Tibial artery (tissue), 4 donors: ENCODE measurements around the gene MDK.

Experiments
- DNase-seq, 2 donors: peaks; one replicate each; pipeline ENCODE4 v3.0.0-alpha.2; 2019
- H3K27ac ChIP-seq, 2 donors: fragments of 200-600 bp; sonication (generic) in 1 of 2; 1 replicate in 1 of 2; 2 replicates in 1 of 2; pipeline ENCODE4 v1.5.1; 2018 to 2019; ENCODE audit warnings: mild to moderate bottlenecking in 1 of 2
- H3K27me3 ChIP-seq, 2 donors: fragments of 200-600 bp; sonication (generic) in 1 of 2; one replicate each; pipeline versions ENCODE4 v1.5.1 to v1.6.0; 2016 to 2019
- H3K36me3 ChIP-seq, 3 donors: fragments of 200-600 bp; sonication (generic) in 2 of 3; one replicate each; pipeline ENCODE4 v1.5.1; 2016 to 2019; ENCODE audit warnings: mild to moderate bottlenecking in 2 of 3
- H3K4me1 ChIP-seq, 4 donors: fragments of 200-600 bp; sonication (generic) in 2 of 4; 1 replicate in 3 of 4; 2 replicates in 1 of 4; pipeline ENCODE4 v1.5.1; 2016 to 2019
- H3K4me3 ChIP-seq, 2 donors: fragments of 200-600 bp; sonication (generic) in 1 of 2; 1 replicate in 1 of 2; 2 replicates in 1 of 2; pipeline ENCODE4 v1.5.1; 2018 to 2019; ENCODE audit warnings: mild to moderate bottlenecking in 2 of 2
- H3K9me3 ChIP-seq, 3 donors: fragments of 200-600 bp; sonication (generic) in 1 of 3; one replicate each; pipeline ENCODE4 v1.5.1; 2016 to 2019
- CTCF ChIP-seq, 2 experiments: fragments of 200-600 bp in 1 of 2; fragments of 450-650 bp in 1 of 2; IDR thresholded peaks; one replicate each; pipeline ENCODE4 v1.5.1; 2017 to 2019; ENCODE audit warnings: antibody characterized with exemption in 2 of 2, mild to moderate bottlenecking in 1 of 2, moderate library complexity in 1 of 2
- intact Hi-C: fragments of 100-400 bp; cut with DNase I; formaldehyde crosslinking; loops from one replicate; pipeline ENCODE4 v1.15.0; 2023; ENCODE audit warnings: low total_unique reads

MDK gene

GRCh38 chr11:46345131-46345597, 36.3 kb upstream of the MDK start:
- H3K9me3 ChIP-seq: no peaks in the 10 kb centered on the region
- H3K36me3 ChIP-seq: no peaks in the 10 kb centered on the region
- DNase-seq: peak in 1 of 2 donors; percentile 51
- TF ChIP-seq CTCF (IDR thresholded peaks at IDR 0.05): no peak
- no peaks in the 10 kb centered on the region for H3K27me3 ChIP-seq
- intact Hi-C loops: no loop called here
- H3K4me1 ChIP-seq: peaks cover 0 to 32% (median 16%) of the 10 kb centered on the region in 4 donors
- H3K4me3 ChIP-seq: peak overlapping the region; percentile 90 to 95
- H3K27ac ChIP-seq: no peak overlapping the region

- H3K4me3 ChIP-seq: peak overlapping the region; percentile 90 to 95
- no peak for TF ChIP-seq CTCF (IDR thresholded peaks at IDR 0.05)
- H3K36me3 ChIP-seq: no peaks in the 10 kb centered on the region
- no peaks in the 10 kb centered on the region for H3K9me3 ChIP-seq
- intact Hi-C loops: no loop called here
- H3K27ac ChIP-seq: no peak overlapping the region
- peaks cover 0 to 40% (median 16%) of the 10 kb centered on the region in 4 donors for H3K4me1 ChIP-seq
- no peak for DNase-seq
- H3K27me3 ChIP-seq: no peaks in the 10 kb centered on the region
These were observed 35.5 kb upstream of the MDK start for GRCh38 chr11:46345881-46346484.

- intact Hi-C loops: no loop called here
- H3K4me3 ChIP-seq: peak within 1 kb of the TSS; percentile 90 to 95
- peak; percentile 74 to 92 for DNase-seq
- peak; percentile 66 to 99 for TF ChIP-seq CTCF (IDR thresholded peaks at IDR 0.05)
- H3K36me3 ChIP-seq: no peaks in the 10 kb centered on the region
- H3K4me1 ChIP-seq: peaks cover 0 to 50% (median 19%) of the 10 kb centered on the region in 4 donors
- no peaks in the 10 kb centered on the region for H3K9me3 ChIP-seq
- no peaks in the 10 kb centered on the region for H3K27me3 ChIP-seq
- H3K27ac ChIP-seq: peak within 1 kb of the TSS; percentile 56 to 66
These were observed 34.4 kb upstream of the MDK start, which contains the start of gene DGKZ for GRCh38 chr11:46346886-46347636. Gene DGKZ (plus strand): TSS chr11:46347463. CDS start chr11:46347660, 197 bp downstream.

GRCh38 chr11:46347637-46348311, 33.7 kb upstream of the MDK start:
- TF ChIP-seq CTCF (IDR thresholded peaks at IDR 0.05): no peak
- Histone ChIP-seq H3K27me3 (no peaks in the 10 kb centered on the region), H3K4me1 (peaks cover 0 to 57% (median 22%) of the 10 kb centered on the region in 4 donors), H3K27ac (peak overlapping the region; percentile 56 to 66), H3K4me3 (peak overlapping the region; percentile 90 to 95), H3K36me3 (no peaks in the 10 kb centered on the region), H3K9me3 (no peaks in the 10 kb centered on the region)
- intact Hi-C loops: no loop called here
- peak in 1 of 2 donors; percentile 74 for DNase-seq

- DNase-seq: no peak
- H3K36me3 ChIP-seq: no peaks in the 10 kb centered on the region
- no peaks in the 10 kb centered on the region for H3K27me3 ChIP-seq
- peak overlapping the region in 1 of 2 donors; percentile 95 for H3K4me3 ChIP-seq
- H3K27ac ChIP-seq: no peak overlapping the region
- intact Hi-C loops: no loop called here
- no peak for TF ChIP-seq CTCF (IDR thresholded peaks at IDR 0.05)
- peaks cover 0 to 58% (median 22%) of the 10 kb centered on the region in 4 donors for H3K4me1 ChIP-seq
- no peaks in the 10 kb centered on the region for H3K9me3 ChIP-seq
These were observed 32.7 kb upstream of the MDK start for GRCh38 chr11:46348566-46349401.
